HEK293 (cell line): ENCODE data around the gene DPH6.

Experiments
- CTCF ChIA-PET: fragments of 350-600 bp; formaldehyde crosslinking; extraction: SDS; loops from one replicate; lab custom pipeline; 2021; ENCODE audit warnings: antibody characterized with exemption; lab: Yijun Ruan, JAX
- POLR2A ChIA-PET: fragments of 300-600 bp; formaldehyde crosslinking; extraction: SDS; loops from one replicate; lab custom pipeline; 2020; ENCODE audit warnings: antibody characterized with exemption, inconsistent platforms; lab: Yijun Ruan, JAX
- H3K27ac ChIP-seq: fragments of 200-500 bp; sonication (Bioruptor generic); 2 replicates; pipeline ENCODE4 v1.5.1; 2014; ENCODE audit warnings: low read depth, low read length, control low read depth, inconsistent platforms; ENCODE audit errors: extremely low read depth
- H3K36me3 ChIP-seq, 2 experiments: fragments of 200-500 bp in 1 of 2; sonication (Bioruptor generic) in 1 of 2; 1 replicate in 1 of 2; 2 replicates in 1 of 2; pipeline ENCODE4 v1.5.1; 2014 to 2017; ENCODE audit warnings: inconsistent platforms in 2 of 2, low read length in 2 of 2; ENCODE audit not compliant: control insufficient read depth in 2 of 2, insufficient read depth in 1 of 2
- H3K4me1 ChIP-seq: fragments of 200-500 bp; sonication (Bioruptor generic); 2 replicates; pipeline ENCODE4 v1.5.1; 2014; ENCODE audit warnings: mild to moderate bottlenecking, low read length, inconsistent platforms; ENCODE audit not compliant: control insufficient read depth, insufficient read depth
- H3K4me3 ChIP-seq: 2 replicates; pipeline ENCODE4 v1.5.1; 2011; ENCODE audit warnings: low read depth, mild to moderate bottlenecking, control low read depth, low read length, moderate library complexity
- H3K9me3 ChIP-seq: fragments of 200-500 bp; sonication (Bioruptor generic); 2 replicates; pipeline ENCODE4 v1.5.1; 2014; ENCODE audit warnings: low read depth, low read length, inconsistent platforms; ENCODE audit not compliant: control insufficient read depth, insufficient read depth
- GLI2 ChIP-seq: fragments of 450-650 bp; formaldehyde crosslinking; IDR thresholded peaks from 2 replicates; pipeline ENCODE4; 2017; ENCODE audit warnings: missing biosample characterization, missing genetic modification characterization, low read depth, borderline replicate concordance
- KLF1 ChIP-seq: fragments of 450-650 bp; formaldehyde crosslinking; IDR thresholded peaks from 2 replicates; pipeline ENCODE4 v1.5.1; 2016; ENCODE audit warnings: missing biosample characterization, missing genetic modification characterization
- OSR2 ChIP-seq: fragments of 450-650 bp; formaldehyde crosslinking; IDR thresholded peaks from 2 replicates; pipeline ENCODE4 v1.5.1; 2016; ENCODE audit warnings: missing biosample characterization, missing genetic modification characterization
- OVOL3 ChIP-seq: fragments of 450-650 bp; formaldehyde crosslinking; IDR thresholded peaks from 2 replicates; pipeline ENCODE4 v1.5.1; 2016; ENCODE audit warnings: missing biosample characterization, missing genetic modification characterization
- ZNF146 ChIP-seq: fragments of 450-650 bp; formaldehyde crosslinking; IDR thresholded peaks from 2 replicates; pipeline ENCODE4 v1.5.1; 2016; ENCODE audit warnings: missing biosample characterization, missing genetic modification characterization
- ZNF174 ChIP-seq: fragments of 450-650 bp; formaldehyde crosslinking; IDR thresholded peaks from 2 replicates; pipeline ENCODE4 v1.5.0; 2017; ENCODE audit warnings: missing biosample characterization, mild to moderate bottlenecking, missing genetic modification characterization
- ZNF19 ChIP-seq: fragments of 450-650 bp; formaldehyde crosslinking; IDR thresholded peaks from 2 replicates; pipeline ENCODE4; 2016; ENCODE audit warnings: missing biosample characterization, missing genetic modification characterization, low read depth
- ZNF2 ChIP-seq: fragments of 450-650 bp; formaldehyde crosslinking; IDR thresholded peaks from 2 replicates; pipeline ENCODE4 v1.5.1; 2016; ENCODE audit warnings: missing biosample characterization, missing genetic modification characterization
- ZNF214 ChIP-seq: fragments of 450-650 bp; formaldehyde crosslinking; IDR thresholded peaks from 2 replicates; pipeline ENCODE4 v1.5.1; 2017; ENCODE audit warnings: missing biosample characterization, mild to moderate bottlenecking, missing genetic modification characterization, borderline replicate concordance
- ZNF248 ChIP-seq: fragments of 450-650 bp; formaldehyde crosslinking; IDR thresholded peaks from 2 replicates; pipeline ENCODE4 v1.5.1; 2017; ENCODE audit warnings: missing biosample characterization, missing genetic modification characterization
- ZNF366 ChIP-seq: fragments of 450-650 bp; formaldehyde crosslinking; conservative IDR thresholded peaks from 2 replicates; pipeline ENCODE4 v1.5.1; 2016; ENCODE audit warnings: missing biosample characterization, missing genetic modification characterization
- ZNF510 ChIP-seq: fragments of 450-650 bp; formaldehyde crosslinking; IDR thresholded peaks from 2 replicates; pipeline ENCODE4 v1.5.1; 2018; ENCODE audit warnings: mild to moderate bottlenecking, missing genetic modification characterization, missing biosample characterization; ENCODE audit not compliant: insufficient replicate concordance
- ZNF548 ChIP-seq: fragments of 450-650 bp; formaldehyde crosslinking; IDR thresholded peaks from 2 replicates; pipeline ENCODE4 v1.5.1; 2016; ENCODE audit warnings: missing biosample characterization, missing genetic modification characterization
- ZNF623 ChIP-seq: fragments of 450-650 bp; formaldehyde crosslinking; IDR thresholded peaks from 2 replicates; pipeline ENCODE4 v1.5.1; 2016; ENCODE audit warnings: missing biosample characterization, missing genetic modification characterization
- TF ChIP-seq, protein P1 (sequence below): fragments of 450-650 bp; formaldehyde crosslinking; IDR thresholded peaks from 2 replicates; pipeline ENCODE4 v1.5.1; 2016; ENCODE audit warnings: missing biosample characterization, missing genetic modification characterization
- TF ChIP-seq, protein P2 (sequence below): fragments of 450-650 bp; formaldehyde crosslinking; IDR thresholded peaks from 2 replicates; pipeline ENCODE4 v1.5.1; 2016; ENCODE audit warnings: missing biosample characterization, missing genetic modification characterization

The DPH6 gene

DNA sequence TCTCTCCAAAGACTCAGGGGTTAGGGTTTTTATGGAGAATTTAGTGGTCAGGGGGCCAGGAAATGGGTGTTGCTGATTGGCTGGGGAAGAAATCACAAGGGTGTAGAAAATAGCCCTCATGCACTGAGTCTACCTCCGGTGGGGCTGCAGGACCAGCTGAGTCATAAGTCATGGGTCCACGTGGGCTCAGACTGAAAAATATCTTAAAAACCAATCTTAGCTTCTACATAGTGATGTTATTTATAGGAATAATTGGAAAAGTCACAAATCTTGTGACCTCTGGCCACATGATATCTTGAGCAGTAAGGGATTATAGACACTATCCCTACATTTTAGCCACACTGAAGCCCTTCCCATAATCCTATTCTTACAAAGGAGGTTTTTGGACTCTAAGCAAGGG lies 224.0 kb downstream of the DPH6 start:
- POLR2A ChIA-PET = no interaction called here
- Histone ChIP-seq H3K27ac (no peak overlapping the region), H3K4me1 (no peaks in the 10 kb centered on the region), H3K4me3 (no peak overlapping the region), H3K9me3 (no peaks in the 10 kb centered on the region), H3K36me3 (no peaks in the 10 kb centered on the region)
- CTCF ChIA-PET = no interaction called here
- no peak for TF ChIP-seq OVOL3
- no peak for TF ChIP-seq ZNF623 (tag by site-specific recombination)

DNA sequence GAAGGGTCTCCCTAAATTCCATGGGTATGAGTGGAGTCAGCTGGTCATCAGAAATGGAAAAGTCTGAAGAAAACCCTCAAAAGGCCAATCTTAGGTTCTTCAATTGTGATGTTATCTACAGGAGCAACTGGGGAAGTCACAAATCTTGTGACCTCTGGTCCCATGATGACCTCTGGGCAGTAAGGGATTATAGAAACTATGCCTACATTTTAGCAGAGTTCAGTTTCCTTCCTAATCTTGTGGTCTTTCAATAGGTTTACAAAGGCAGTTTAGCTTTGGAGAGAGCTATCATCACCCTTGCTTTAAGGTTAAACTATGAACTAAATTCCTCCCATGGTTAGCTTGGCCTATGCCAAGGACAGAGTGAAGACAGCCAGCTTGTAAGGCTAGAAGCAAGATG lies 225.1 kb downstream of the DPH6 start:
- no peaks in the 10 kb centered on the region for H3K4me1 ChIP-seq
- no peak overlapping the region for H3K27ac ChIP-seq
- ChIA-PET POLR2A (no interaction called here), CTCF (interaction anchor here (0.5 kb wide), 1 partner anchor 85 kb away, joined by 3 read pairs; no protein-coding TSS in a partner anchor)
- H3K4me3 ChIP-seq = no peak overlapping the region
- no peaks in the 10 kb centered on the region for H3K36me3 ChIP-seq
- TF ChIP-seq ZNF248 (tag by site-specific recombination) = no peak
- no peak for TF ChIP-seq ZNF548 (tag by site-specific recombination)
- TF ChIP-seq KLF1 (tag by site-specific recombination) = no peak
- no peak for TF ChIP-seq GLI2 (tag by site-specific recombination)
- no peak for TF ChIP-seq ZNF214 (tag by site-specific recombination)
- TF ChIP-seq ZNF174 (tag by site-specific recombination) = no peak
- no peak for TF ChIP-seq ZNF2 (tag by site-specific recombination)
- no peak for TF ChIP-seq ZNF366 (tag by site-specific recombination)
- no peak for TF ChIP-seq ZNF510 (tag by site-specific recombination)
- no peak for TF ChIP-seq ZNF146
- TF ChIP-seq, protein P1, sequence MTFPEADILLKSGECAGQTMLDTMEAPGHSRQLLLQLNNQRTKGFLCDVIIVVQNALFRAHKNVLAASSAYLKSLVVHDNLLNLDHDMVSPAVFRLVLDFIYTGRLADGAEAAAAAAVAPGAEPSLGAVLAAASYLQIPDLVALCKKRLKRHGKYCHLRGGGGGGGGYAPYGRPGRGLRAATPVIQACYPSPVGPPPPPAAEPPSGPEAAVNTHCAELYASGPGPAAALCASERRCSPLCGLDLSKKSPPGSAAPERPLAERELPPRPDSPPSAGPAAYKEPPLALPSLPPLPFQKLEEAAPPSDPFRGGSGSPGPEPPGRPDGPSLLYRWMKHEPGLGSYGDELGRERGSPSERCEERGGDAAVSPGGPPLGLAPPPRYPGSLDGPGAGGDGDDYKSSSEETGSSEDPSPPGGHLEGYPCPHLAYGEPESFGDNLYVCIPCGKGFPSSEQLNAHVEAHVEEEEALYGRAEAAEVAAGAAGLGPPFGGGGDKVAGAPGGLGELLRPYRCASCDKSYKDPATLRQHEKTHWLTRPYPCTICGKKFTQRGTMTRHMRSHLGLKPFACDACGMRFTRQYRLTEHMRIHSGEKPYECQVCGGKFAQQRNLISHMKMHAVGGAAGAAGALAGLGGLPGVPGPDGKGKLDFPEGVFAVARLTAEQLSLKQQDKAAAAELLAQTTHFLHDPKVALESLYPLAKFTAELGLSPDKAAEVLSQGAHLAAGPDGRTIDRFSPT = no peak
- TF ChIP-seq ZNF19 (tag by site-specific recombination) = no peak
- no peak for TF ChIP-seq OSR2 (tag by site-specific recombination)
- TF ChIP-seq, protein P2, sequence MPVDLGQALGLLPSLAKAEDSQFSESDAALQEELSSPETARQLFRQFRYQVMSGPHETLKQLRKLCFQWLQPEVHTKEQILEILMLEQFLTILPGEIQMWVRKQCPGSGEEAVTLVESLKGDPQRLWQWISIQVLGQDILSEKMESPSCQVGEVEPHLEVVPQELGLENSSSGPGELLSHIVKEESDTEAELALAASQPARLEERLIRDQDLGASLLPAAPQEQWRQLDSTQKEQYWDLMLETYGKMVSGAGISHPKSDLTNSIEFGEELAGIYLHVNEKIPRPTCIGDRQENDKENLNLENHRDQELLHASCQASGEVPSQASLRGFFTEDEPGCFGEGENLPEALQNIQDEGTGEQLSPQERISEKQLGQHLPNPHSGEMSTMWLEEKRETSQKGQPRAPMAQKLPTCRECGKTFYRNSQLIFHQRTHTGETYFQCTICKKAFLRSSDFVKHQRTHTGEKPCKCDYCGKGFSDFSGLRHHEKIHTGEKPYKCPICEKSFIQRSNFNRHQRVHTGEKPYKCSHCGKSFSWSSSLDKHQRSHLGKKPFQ = no peak
- H3K9me3 ChIP-seq = no peaks in the 10 kb centered on the region
